Measurements from ENCODE around the gene SCARF2.
"Not testable (repeated sequence)": the region's sequence is repeated elsewhere in the genome, so short reads cannot be mapped to it uniquely, and the experiment has no call there.

The SCARF2 gene

GRCh38 chr22:20378110-20378509, 59.5 kb downstream of the SCARF2 start (continued):
- no peak for TF ChIP-seq ZFHX2 (tag by site-specific recombination; conservative IDR thresholded peaks at IDR 0.05)

- POLR2A ChIA-PET; H3K9me3 ChIP-seq (ENCODE audit: control insufficient read depth, insufficient read depth, low read depth, low read length); H3K36me3 ChIP-seq (ENCODE audit: control insufficient read depth in 2 of 2, insufficient read depth in 1 of 2, low read length in 2 of 2); H3K4me1 ChIP-seq (ENCODE audit: control insufficient read depth, insufficient read depth, low read length); H3K4me3 ChIP-seq (ENCODE audit: low read depth, low read length); H3K27ac ChIP-seq (ENCODE audit: extremely low read depth, low read depth, low read length); CTCF ChIA-PET: not testable (repeated sequence)
Observed at GRCh38 chr22:20376983-20377382, 60.6 kb downstream of the SCARF2 start.

- H3K27ac ChIP-seq (ENCODE audit: extremely low read depth, low read depth, low read length); CTCF ChIA-PET; H3K4me1 ChIP-seq (ENCODE audit: control insufficient read depth, insufficient read depth, low read length); H3K36me3 ChIP-seq (ENCODE audit: control insufficient read depth in 2 of 2, insufficient read depth in 1 of 2, low read length in 2 of 2); POLR2A ChIA-PET; H3K9me3 ChIP-seq (ENCODE audit: control insufficient read depth, insufficient read depth, low read depth, low read length); H3K4me3 ChIP-seq (ENCODE audit: low read depth, low read length): not testable (repeated sequence)
Observed at GRCh38 chr22:20376281-20376680, 61.3 kb downstream of the SCARF2 start.

All from HEK293 (cell line).